GM12874 (cell line): ENCODE measurements around the gene TARDBP.

Experiments
- CTCF ChIP-seq: IDR thresholded peaks from 2 replicates; pipeline ENCODE4 v1.5.1; 2011; ENCODE audit warnings: low read depth, mild to moderate bottlenecking, control low read depth, low read length, moderate library complexity; ENCODE audit not compliant: insufficient read depth

The TARDBP gene

GRCh38 chr1:11046625-11047365 is 34.3 kb downstream of the TARDBP start, which contains the start of gene MASP2:
TSS of gene MASP2 (minus strand) at chr1:11047239. CDS start at chr1:11047207, 32 bp downstream.
- no peak for TF ChIP-seq CTCF

GRCh38 chr1:11051781-11052511 is 39.5 kb downstream of the TARDBP start:
- no peak for TF ChIP-seq CTCF

- no peak for TF ChIP-seq CTCF
Measured at GRCh38 chr1:11052839-11053757, 40.6 kb downstream of the TARDBP start.

- TF ChIP-seq CTCF = no peak
Measured at GRCh38 chr1:11053758-11054137, 41.3 kb downstream of the TARDBP start.

- no peak for TF ChIP-seq CTCF
Measured at GRCh38 chr1:11054181-11054580, 41.7 kb downstream of the TARDBP start.

GRCh38 chr1:11054666-11055065 is 42.2 kb downstream of the TARDBP start:
- TF ChIP-seq CTCF = no peak

GRCh38 chr1:11055676-11056075 is 43.2 kb downstream of the TARDBP start:
- TF ChIP-seq CTCF = no peak
